Measurements from ENCODE around the gene PREX1. TPM values are rescaled to one million over a fixed set of nuclear protein-coding genes. Genes with fewer than 3 reads are reported as not detected.
A peak's percentile ranks its signal among the peaks of the same experiment; 100 is the strongest.

The PREX1 gene
- total and polyA plus RNA-seq, 2 experiments from 2014 or later = 4.5 to 12.5 TPM

- Histone ChIP-seq H3K27me3 (no peaks in the 10 kb centered on the region), H3K27ac (no peak overlapping the region), H3K4me3 (no peak overlapping the region), H3K36me3 (no peaks in the 10 kb centered on the region), H3K9me3 (ENCODE audit: low read depth) (no peaks in the 10 kb centered on the region), H3K4me1 (ENCODE audit: low read depth) (no peaks in the 10 kb centered on the region)
- DNase-seq (ENCODE audit: low read depth in 1 of 2, low spot score in 1 of 2) = peak in 1 of 2 donors; percentile 92
- TF ChIP-seq CTCF (IDR thresholded peaks at IDR 0.05; ENCODE audit: low read depth, low read length) = no peak
These were observed 105.6 kb downstream of the PREX1 start for GRCh38 chr20:48722002-48722731.

GRCh38 chr20:48721324-48722001 is 106.3 kb downstream of the PREX1 start:
- no peaks in the 10 kb centered on the region for H3K4me1 ChIP-seq (ENCODE audit: low read depth)
- peak in 1 of 2 donors; percentile 23 for DNase-seq (ENCODE audit: low read depth in 1 of 2, low spot score in 1 of 2)
- no peak for TF ChIP-seq CTCF (IDR thresholded peaks at IDR 0.05; ENCODE audit: low read depth, low read length)
- H3K27ac ChIP-seq = no peak overlapping the region
- no peaks in the 10 kb centered on the region for H3K27me3 ChIP-seq
- no peak overlapping the region for H3K4me3 ChIP-seq
- no peaks in the 10 kb centered on the region for H3K9me3 ChIP-seq (ENCODE audit: low read depth)
- no peaks in the 10 kb centered on the region for H3K36me3 ChIP-seq

- Histone ChIP-seq H3K36me3 (no peaks in the 10 kb centered on the region), H3K9me3 (ENCODE audit: low read depth) (no peaks in the 10 kb centered on the region), H3K4me1 (ENCODE audit: low read depth) (no peaks in the 10 kb centered on the region), H3K27ac (no peak overlapping the region), H3K27me3 (no peaks in the 10 kb centered on the region), H3K4me3 (no peak overlapping the region)
- DNase-seq (ENCODE audit: low read depth in 1 of 2, low spot score in 1 of 2) = no peak
- TF ChIP-seq CTCF (IDR thresholded peaks at IDR 0.05; ENCODE audit: low read depth, low read length) = no peak
These were observed 107.4 kb downstream of the PREX1 start for GRCh38 chr20:48720256-48720985.

GRCh38 chr20:48719598-48720255 is 108.1 kb downstream of the PREX1 start:
- no peak for TF ChIP-seq CTCF (IDR thresholded peaks at IDR 0.05; ENCODE audit: low read depth, low read length)
- DNase-seq (ENCODE audit: low read depth in 1 of 2, low spot score in 1 of 2) = no peak
- no peaks in the 10 kb centered on the region for H3K4me1 ChIP-seq (ENCODE audit: low read depth)
- no peak overlapping the region for H3K27ac ChIP-seq
- H3K4me3 ChIP-seq = no peak overlapping the region
- H3K36me3 ChIP-seq = no peaks in the 10 kb centered on the region
- H3K27me3 ChIP-seq = no peaks in the 10 kb centered on the region
- H3K9me3 ChIP-seq (ENCODE audit: low read depth) = no peaks in the 10 kb centered on the region

- H3K27ac ChIP-seq = no peak overlapping the region
- no peak for DNase-seq (ENCODE audit: low read depth in 1 of 2, low spot score in 1 of 2)
- no peaks in the 10 kb centered on the region for H3K27me3 ChIP-seq
- H3K4me3 ChIP-seq = no peak overlapping the region
- H3K9me3 ChIP-seq (ENCODE audit: low read depth) = no peaks in the 10 kb centered on the region
- no peak for TF ChIP-seq CTCF (IDR thresholded peaks at IDR 0.05; ENCODE audit: low read depth, low read length)
- H3K36me3 ChIP-seq = no peaks in the 10 kb centered on the region
- no peaks in the 10 kb centered on the region for H3K4me1 ChIP-seq (ENCODE audit: low read depth)
These were observed 108.8 kb downstream of the PREX1 start for GRCh38 chr20:48718786-48719578.

Data from cardiac muscle cell (in vitro differentiated cells and primary cell).